HG03520 (cell line): ENCODE measurements around the gene PIGV.

Source experiments
- ATAC-seq: cut with Tn5 transposase; IDR thresholded peaks from one replicate; pipeline ENCODE4 v1.9.1; 2021; ENCODE audit warnings: mild to moderate bottlenecking, moderate library complexity; ENCODE audit not compliant: unreplicated experiment

The PIGV gene

GRCh38 chr1:26771643-26772321, 16.0 kb upstream of the PIGV start:
- ATAC-seq: no peak

DNA sequence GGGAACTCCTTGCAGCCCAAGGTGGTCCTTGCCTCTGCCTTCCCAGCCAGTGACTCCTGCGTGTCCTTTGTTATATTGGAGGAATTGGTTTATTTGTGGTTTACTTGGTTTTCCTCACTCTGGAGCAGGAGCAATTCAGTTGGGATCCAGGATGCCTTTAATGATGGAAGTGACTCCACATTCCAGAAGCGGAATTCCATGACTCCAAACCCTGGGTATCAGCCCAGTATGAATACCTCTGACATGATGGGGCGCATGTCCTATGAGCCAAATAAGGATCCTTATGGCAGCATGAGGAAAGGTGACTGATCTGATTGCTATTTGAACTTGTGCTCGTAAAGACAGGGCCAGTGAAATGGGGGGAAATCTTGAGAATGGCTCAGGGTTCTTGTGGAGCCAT, 15.1 kb upstream of the PIGV start:
- ATAC-seq: no peak

GRCh38 chr1:26774462-26774861, 13.3 kb upstream of the PIGV start:
- no peak for ATAC-seq

GRCh38 chr1:26775666-26776065, 12.1 kb upstream of the PIGV start:
- ATAC-seq: no peak

- ATAC-seq: no peak
Observed at GRCh38 chr1:26779098-26779668, 8.6 kb upstream of the PIGV start.

DNA sequence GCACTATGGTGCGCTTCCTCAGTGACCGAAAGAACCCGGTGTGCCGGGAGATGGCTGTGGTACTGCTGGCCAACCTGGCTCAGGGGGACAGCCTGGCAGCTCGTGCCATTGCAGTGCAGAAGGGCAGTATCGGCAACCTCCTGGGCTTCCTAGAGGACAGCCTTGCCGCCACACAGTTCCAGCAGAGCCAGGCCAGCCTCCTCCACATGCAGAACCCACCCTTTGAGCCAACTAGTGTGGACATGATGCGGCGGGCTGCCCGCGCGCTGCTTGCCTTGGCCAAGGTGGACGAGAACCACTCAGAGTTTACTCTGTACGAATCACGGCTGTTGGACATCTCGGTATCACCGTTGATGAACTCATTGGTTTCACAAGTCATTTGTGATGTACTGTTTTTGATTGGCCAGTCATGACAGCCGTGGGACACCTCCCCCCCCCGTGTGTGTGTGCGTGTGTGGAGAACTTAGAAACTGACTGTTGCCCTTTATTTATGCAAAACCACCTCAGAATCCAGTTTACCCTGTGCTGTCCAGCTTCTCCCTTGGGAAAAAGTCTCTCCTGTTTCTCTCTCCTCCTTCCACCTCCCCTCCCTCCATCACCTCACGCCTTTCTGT, 7.3 kb upstream of the PIGV start:
- no peak for ATAC-seq

DNA sequence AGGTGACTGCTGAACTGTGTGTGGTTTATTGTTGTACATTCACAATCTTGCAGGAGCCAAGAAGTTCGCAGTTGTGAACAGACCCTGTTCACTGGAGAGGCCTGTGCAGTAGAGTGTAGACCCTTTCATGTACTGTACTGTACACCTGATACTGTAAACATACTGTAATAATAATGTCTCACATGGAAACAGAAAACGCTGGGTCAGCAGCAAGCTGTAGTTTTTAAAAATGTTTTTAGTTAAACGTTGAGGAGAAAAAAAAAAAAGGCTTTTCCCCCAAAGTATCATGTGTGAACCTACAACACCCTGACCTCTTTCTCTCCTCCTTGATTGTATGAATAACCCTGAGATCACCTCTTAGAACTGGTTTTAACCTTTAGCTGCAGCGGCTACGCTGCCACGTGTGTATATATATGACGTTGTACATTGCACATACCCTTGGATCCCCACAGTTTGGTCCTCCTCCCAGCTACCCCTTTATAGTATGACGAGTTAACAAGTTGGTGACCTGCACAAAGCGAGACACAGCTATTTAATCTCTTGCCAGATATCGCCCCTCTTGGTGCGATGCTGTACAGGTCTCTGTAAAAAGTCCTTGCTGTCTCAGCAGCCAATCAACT, 6.4 kb upstream of the PIGV start:
- no peak for ATAC-seq

DNA sequence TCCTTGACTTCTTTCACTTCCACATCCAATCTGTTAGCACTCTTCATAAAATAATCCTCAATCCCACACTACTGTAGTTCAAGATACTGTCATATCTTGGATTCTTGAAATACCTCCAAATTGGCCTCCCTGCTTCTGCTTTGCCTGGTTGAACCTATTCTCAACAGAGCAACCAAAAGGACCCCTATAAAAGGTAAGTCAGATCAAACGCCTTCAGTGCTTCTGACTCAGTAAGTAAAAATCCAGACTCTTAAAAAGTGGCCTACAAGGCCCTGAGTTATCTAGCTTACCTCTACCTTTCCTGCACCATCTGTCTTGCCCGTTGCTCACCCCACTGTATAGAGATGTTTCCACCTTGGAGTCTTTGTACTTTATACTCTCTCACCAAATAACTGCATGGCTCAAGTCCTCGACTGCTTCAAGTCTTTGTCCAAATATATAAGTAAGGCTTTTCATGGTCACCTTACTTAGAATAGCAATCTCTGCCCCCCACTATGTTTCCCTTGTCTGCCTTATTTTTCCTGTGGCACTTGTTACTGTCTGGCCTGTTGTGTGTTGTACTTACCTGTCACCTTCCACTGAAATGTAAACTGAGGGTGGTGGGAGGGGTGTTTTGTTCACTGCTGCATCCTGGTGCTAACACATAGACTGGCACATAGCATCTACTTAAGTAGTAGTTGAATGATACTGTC, 5.1 kb upstream of the PIGV start:
- no peak for ATAC-seq

- no peak for ATAC-seq
Observed at GRCh38 chr1:26783646-26784022, 4.1 kb upstream of the PIGV start.

GRCh38 chr1:26784023-26784871, 3.5 kb upstream of the PIGV start:
- no peak for ATAC-seq

DNA sequence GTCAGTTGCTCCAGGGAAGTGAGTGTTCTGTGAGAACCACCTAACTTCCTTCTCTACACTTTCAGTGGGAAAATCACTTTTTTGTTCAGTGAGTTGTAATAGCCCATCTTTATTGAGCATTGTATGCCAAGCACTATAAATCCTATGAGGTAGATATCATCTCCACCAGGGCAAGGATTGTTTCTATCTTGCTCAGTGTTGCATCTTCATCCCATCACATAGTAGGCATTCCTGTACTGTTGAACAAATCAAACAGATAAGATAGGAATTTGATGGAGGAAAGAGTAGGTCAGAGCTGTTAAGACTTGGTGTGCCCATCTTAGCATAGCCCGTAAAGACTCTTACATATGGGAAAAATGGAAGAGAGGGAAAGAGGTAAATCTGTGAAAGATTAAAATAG, 2.9 kb upstream of the PIGV start:
- no peak for ATAC-seq

DNA sequence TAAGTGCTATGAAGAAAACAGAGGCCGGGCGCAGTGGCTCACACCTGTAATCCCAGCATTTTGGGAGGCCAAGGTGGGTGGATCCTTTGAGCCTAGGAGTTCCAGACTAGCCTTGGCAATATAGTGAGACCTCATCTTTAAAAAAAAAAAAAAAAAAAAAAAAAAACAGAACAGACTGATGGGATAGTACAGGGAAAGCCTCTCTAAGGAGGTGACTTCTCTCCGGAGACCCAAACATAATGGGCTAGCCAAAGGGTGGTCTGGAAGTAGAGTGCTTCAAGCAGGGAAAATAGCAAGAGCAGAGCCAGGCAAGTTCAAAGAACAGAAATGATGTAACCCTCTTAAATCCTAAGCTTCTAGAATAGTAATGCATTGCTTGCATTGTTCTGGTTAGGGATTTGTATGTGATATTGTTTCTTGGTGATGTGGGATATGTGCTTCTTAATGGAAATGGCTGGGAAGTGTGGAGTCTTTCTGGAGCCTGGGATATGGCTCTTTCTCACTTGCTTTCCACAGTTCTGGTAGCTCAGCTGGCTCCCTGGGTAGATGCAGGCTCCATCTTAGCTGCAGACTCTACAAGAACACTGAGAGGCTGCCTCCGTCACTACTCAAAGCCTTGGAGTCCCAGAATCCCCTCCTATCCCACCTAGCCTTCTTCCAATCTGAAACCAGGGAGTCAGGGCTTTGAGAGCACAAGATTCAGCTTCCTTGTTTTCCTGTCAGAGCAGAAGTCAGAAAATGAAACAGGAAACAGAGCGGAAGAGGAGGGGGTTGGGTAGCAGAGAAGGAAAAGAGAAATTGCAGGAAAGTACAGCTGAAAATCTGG, 1.9 kb upstream of the PIGV start:
- no peak for ATAC-seq

- ATAC-seq: no peak
Observed at GRCh38 chr1:26786437-26787380, 1.0 kb upstream of the PIGV start.

- ATAC-seq: peak; percentile 29
Observed at GRCh38 chr1:26787381-26787705, 407 bp upstream of the PIGV start.

DNA sequence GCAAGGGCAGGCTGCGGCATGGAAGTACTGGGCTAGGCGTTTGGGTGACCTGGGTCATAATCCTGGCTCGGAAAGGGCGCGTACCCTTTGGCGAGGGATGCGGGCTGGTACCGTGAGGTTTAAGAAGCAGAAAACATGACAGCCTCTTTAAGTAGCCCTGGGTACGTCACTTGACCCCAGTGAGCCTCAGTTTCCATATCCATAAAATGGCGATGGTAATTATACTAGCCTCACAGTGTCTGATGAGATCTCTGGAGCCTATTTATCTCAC, 700 bp downstream of the PIGV start:
- ATAC-seq: no peak

GRCh38 chr1:26788836-26789611, 1.3 kb downstream of the PIGV start:
- no peak for ATAC-seq

DNA sequence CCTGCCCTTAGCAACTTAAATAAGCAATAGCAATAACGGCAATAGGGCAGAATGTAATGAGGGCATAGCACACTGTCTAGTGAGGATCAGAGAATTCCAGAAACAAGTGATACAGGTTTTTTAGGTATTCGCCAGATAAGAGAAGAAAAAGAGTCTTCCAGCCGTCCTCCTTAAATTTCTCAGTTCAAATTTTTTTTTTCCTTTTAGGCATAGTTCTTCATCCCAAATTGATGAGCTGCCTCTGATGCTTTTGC, 1.8 kb downstream of the PIGV start:
- no peak for ATAC-seq

DNA sequence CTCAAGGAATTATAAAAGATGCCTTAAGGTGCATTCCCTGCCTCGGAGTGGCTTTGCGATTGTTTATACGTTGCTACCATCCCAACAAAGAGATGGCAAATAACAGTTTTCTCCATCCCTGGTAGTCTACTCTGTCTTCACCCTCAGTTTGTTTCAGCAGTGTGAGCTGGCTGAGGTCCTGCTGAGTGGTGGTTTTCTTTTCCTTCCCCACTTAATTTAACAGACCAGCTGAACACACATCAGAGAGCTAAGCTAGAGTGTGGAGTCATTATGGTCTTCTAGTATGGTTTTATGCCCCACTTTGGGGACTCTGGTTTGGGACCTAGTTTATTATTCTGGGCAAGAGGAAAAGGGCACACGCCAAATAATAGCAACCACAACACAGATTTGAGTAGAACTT, 2.2 kb downstream of the PIGV start:
- ATAC-seq: no peak

DNA sequence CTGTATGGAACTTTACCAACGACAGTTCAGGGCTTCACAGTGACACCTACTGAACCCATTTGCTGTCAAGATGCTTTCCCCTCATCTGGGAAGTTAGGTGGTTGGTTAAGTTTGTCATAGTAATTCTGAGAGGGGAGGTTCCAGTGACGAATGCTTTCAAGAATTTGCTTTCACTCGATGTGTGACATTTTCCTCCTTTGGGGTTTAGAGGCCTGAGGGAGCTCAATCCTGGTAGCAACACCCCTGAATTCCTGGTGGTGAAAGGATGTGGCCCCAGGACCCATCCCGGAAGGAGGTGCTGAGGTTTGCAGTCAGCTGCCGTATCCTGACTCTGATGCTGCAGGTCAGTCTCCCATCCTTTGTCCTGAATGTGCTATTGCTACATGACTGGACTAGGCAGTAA, 2.8 kb downstream of the PIGV start:
- no peak for ATAC-seq
